Kidney (tissue), 14 donors: Measurements from ENCODE around the gene NOXO1. TPM values are rescaled to one million over a fixed set of nuclear protein-coding genes. Genes with fewer than 3 reads are reported as not detected.
A peak's percentile ranks its signal among the peaks of the same experiment; 100 is the strongest.

ENCODE experiments used
- DNase-seq, 5 donors: peaks; one replicate each; pipeline ENCODE4 v3.0.0-alpha.2; 2013 to 2020
- FAIRE-seq: peaks from 2 replicates; lab custom pipeline; 2012; peaks lifted over from hg19 to GRCh38; lab: Jason Lieb, UNC
- H3K27ac ChIP-seq, 2 donors: one replicate each; pipeline ENCODE4 v1.7.0; 2013; ENCODE audit warnings: low read depth in 2 of 2, low read length in 2 of 2, inconsistent platforms in 1 of 2
- H3K27me3 ChIP-seq: one replicate; pipeline ENCODE4 v1.7.1; 2013; ENCODE audit warnings: low read length, inconsistent platforms; ENCODE audit not compliant: control insufficient read depth, insufficient read depth
- H3K36me3 ChIP-seq, 3 donors: one replicate each; pipeline versions ENCODE4 v1.7.0 to v1.7.1; 2013; ENCODE audit warnings: low read length in 3 of 3, control low read depth in 1 of 3, inconsistent platforms in 1 of 3; ENCODE audit not compliant: insufficient read depth in 3 of 3, control insufficient read depth in 2 of 3
- H3K4me1 ChIP-seq, 3 donors: one replicate each; pipeline versions ENCODE4 v1.7.0 to v1.7.1; 2013; ENCODE audit warnings: low read length in 3 of 3, inconsistent platforms in 1 of 3, low read depth in 1 of 3; ENCODE audit not compliant: control insufficient read depth in 2 of 3, insufficient read depth in 2 of 3
- H3K4me3 ChIP-seq, 3 donors: one replicate each; pipeline versions ENCODE4 v1.7.0 to v1.8.1; 2013; ENCODE audit warnings: low read length in 3 of 3, control low read depth in 1 of 3, inconsistent platforms in 1 of 3
- H3K9ac ChIP-seq, 3 donors: one replicate each; pipeline versions ENCODE4 v1.7.0 to v1.7.1; 2013; ENCODE audit warnings: low read length in 3 of 3, control low read depth in 1 of 3, inconsistent platforms in 1 of 3
- H3K9me3 ChIP-seq, 3 donors: one replicate each; pipeline versions ENCODE4 v1.7.0 to v1.7.1; 2013; ENCODE audit warnings: low read length in 3 of 3, control low read depth in 1 of 3, inconsistent platforms in 1 of 3; ENCODE audit not compliant: control insufficient read depth in 2 of 3, insufficient read depth in 1 of 3
- CTCF ChIP-seq: IDR thresholded peaks from 3 replicates; pipeline ENCODE4 v1.5.1; 2012; ENCODE audit warnings: mild to moderate bottlenecking, moderate library complexity, borderline replicate concordance; ENCODE audit not compliant: insufficient read depth; ENCODE audit errors: extremely low read depth
- intact Hi-C: fragments of 100-400 bp; cut with DNase I; formaldehyde crosslinking; loops from one replicate; pipeline ENCODE4 v1.11.1; 2022
- polyA plus RNA-seq: library from polyadenylated mRNA; stranded (reverse); fragments of 350-450 nt; fragmentation: Illumina TruSeq; extraction: RNeasy Lipid Tissue Mini Kit (QIAGEN cat#74804); gene quantifications from one replicate; pipeline ENCODE4 v1.2.3, GENCODE V29; 2014; ENCODE audit warnings: low read depth, low replicate concordance; ENCODE audit not compliant: insufficient read depth
- total RNA-seq: library from RNA; stranded (reverse); fragmentation: NEBNext Ultra II Directional; extraction: Animal tissue kit (Norgen Biotek cat#: 25700); gene quantifications from one replicate; pipeline ENCODE4 v1.2.1, GENCODE V29; 2021
- donor health status: control.
- donor health status: control.
- donor health status: control.
- donor health status: control.
- donor health status: control.
- donor health status: DM: yes; HTN: yes; CAD: no.
- donor health status: Normal renal cell carcinoma (clear cell type).

The NOXO1 gene
- total and polyA plus RNA-seq, 2 donors from 2014 or later = 0.57 to 0.58 TPM

- H3K36me3 ChIP-seq = peaks cover 0 to 21% (median 13%) of the 10 kb centered on the region in 3 donors
- H3K27ac ChIP-seq = no peak overlapping the region
- DNase-seq = peak in 1 of 5 donors; percentile 61
- H3K4me3 ChIP-seq = no peak overlapping the region
- TF ChIP-seq CTCF = no peak
- H3K27me3 ChIP-seq = peaks cover 25% of the 10 kb centered on the region
- FAIRE-seq = no peak
- H3K4me1 ChIP-seq = peaks cover 0 to 10% (median 4%) of the 10 kb centered on the region in 3 donors
- intact Hi-C loops = no loop called here
- H3K9ac ChIP-seq = no peak overlapping the region
- no peaks in the 10 kb centered on the region for H3K9me3 ChIP-seq
These were observed 4.1 kb downstream of the NOXO1 start for GRCh38 chr16:1976951-1977874.

- H3K9ac ChIP-seq = no peak overlapping the region
- no peak overlapping the region for H3K27ac ChIP-seq
- intact Hi-C loops = no loop called here
- peaks cover 14% of the 10 kb centered on the region for H3K27me3 ChIP-seq
- H3K36me3 ChIP-seq = peaks cover 0 to 21% (median 13%) of the 10 kb centered on the region in 3 donors
- no peaks in the 10 kb centered on the region for H3K9me3 ChIP-seq
- no peak for TF ChIP-seq CTCF
- peaks cover 0 to 10% (median 4%) of the 10 kb centered on the region in 3 donors for H3K4me1 ChIP-seq
- peak in 1 of 5 donors; percentile 43 for DNase-seq
- H3K4me3 ChIP-seq = no peak overlapping the region
- no peak for FAIRE-seq
These were observed 5.1 kb downstream of the NOXO1 start for GRCh38 chr16:1976216-1976520.

GRCh38 chr16:1975432-1976215, 5.6 kb downstream of the NOXO1 start:
- peaks cover 0 to 21% (median 13%) of the 10 kb centered on the region in 3 donors for H3K36me3 ChIP-seq
- H3K9ac ChIP-seq = no peak overlapping the region
- no peak overlapping the region for H3K27ac ChIP-seq
- DNase-seq (peak in 1 of 5 donors; percentile 75), FAIRE-seq (no peak)
- peaks cover 0 to 13% (median 4%) of the 10 kb centered on the region in 3 donors for H3K4me1 ChIP-seq
- no peak overlapping the region for H3K4me3 ChIP-seq
- no peak for TF ChIP-seq CTCF
- H3K27me3 ChIP-seq = peaks cover 9% of the 10 kb centered on the region
- intact Hi-C loops = no loop called here
- H3K9me3 ChIP-seq = no peaks in the 10 kb centered on the region
